Esophagus squamous epithelium (tissue), 4 donors: Measurements from ENCODE around the gene PCP4.

Source experiments
- POLR2A ChIP-seq, 4 donors: fragments of 450-650 bp; IDR thresholded peaks; one replicate each; pipeline ENCODE4 v1.6.1; 2017; ENCODE audit warnings: antibody characterized with exemption in 4 of 4, mild to moderate bottlenecking in 4 of 4, moderate library complexity in 3 of 4
- TF ChIP-seq, protein P1 (sequence below), 6 experiments: fragments of 450-650 bp in 4 of 6; fragments of 200-600 bp in 2 of 6; sonication (generic) in 2 of 6; IDR thresholded peaks; one replicate each; pipeline ENCODE4 v1.5.1; 2016 to 2019; ENCODE audit warnings: antibody characterized with exemption in 6 of 6, mild to moderate bottlenecking in 4 of 6, moderate library complexity in 4 of 6

DNA sequence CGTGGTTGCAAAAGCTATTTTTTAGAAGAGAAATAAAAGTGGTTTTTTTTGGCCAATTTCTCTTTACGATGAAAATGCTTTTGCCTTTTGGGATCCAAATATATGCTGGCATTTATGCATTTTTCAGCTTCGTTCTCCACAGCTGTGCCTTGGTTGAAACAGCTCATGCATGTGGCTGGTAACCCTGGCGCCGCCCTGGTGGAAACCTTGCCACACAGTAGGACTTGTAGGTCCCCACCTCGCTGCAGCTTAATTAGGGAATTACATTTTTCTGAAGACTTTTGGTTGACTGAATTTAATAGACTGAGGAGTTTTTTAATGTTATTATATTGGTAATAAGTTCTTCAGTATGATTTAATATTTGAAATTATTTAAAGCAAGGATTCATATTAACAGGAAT, 12.7 kb upstream of the PCP4 start:
- no peak for TF ChIP-seq POLR2A (IDR thresholded peaks at IDR 0.05)
- TF ChIP-seq, protein P1, sequence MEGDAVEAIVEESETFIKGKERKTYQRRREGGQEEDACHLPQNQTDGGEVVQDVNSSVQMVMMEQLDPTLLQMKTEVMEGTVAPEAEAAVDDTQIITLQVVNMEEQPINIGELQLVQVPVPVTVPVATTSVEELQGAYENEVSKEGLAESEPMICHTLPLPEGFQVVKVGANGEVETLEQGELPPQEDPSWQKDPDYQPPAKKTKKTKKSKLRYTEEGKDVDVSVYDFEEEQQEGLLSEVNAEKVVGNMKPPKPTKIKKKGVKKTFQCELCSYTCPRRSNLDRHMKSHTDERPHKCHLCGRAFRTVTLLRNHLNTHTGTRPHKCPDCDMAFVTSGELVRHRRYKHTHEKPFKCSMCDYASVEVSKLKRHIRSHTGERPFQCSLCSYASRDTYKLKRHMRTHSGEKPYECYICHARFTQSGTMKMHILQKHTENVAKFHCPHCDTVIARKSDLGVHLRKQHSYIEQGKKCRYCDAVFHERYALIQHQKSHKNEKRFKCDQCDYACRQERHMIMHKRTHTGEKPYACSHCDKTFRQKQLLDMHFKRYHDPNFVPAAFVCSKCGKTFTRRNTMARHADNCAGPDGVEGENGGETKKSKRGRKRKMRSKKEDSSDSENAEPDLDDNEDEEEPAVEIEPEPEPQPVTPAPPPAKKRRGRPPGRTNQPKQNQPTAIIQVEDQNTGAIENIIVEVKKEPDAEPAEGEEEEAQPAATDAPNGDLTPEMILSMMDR (IDR thresholded peaks at IDR 0.05): no peak
